ENCODE data around the gene DR1.

DR1 gene

DNA sequence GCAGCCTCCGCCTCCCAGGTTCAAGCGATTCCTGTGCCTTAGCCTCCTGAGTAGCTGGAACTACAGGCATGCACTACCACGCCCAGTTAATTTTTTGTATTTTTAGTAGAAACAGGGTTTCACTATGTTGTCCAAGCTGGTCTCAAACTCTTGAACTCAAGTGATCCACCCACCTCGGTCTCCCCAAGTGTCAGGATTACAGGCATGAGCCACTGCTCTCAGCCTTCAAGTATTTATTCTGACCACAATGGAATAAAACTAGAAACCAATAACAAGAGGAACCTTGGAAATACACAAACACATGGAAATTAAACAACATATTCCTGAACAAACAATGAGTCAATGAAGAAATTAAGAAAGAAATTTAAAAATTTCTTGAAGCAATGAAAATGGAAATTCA lies 32.7 kb upstream of the DR1 start:
- DNase-seq (ENCODE audit: low read depth in 2 of 2): no peak
- H3K4me3 ChIP-seq (replicated peaks in 1 of 2; ENCODE audit: low read depth in 2 of 2, low read length in 2 of 2): no peak overlapping the region
- TF ChIP-seq CTCF (IDR thresholded peaks at IDR 0.05; ENCODE audit: low read depth, low read length): no peak

DNA sequence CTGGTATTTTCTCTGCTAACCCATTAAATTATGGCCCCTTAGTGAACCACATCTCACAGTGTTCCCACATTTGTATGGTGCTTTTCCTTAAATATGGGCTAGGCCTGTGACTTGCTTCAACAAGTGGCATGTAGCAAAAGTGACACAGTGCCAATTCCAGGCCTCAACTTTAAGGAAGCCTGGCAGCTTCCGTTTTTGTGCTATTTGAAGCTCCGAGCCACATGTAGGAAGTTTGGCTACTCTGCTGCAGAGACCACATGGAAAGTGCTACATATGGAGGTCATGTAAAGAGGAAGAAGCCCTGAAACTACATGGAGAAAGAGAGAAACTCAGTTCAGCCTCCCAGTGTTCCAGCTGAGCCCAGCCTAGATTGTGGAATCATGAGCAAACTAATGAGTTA lies 28.5 kb upstream of the DR1 start:
- no peak for TF ChIP-seq CTCF (IDR thresholded peaks at IDR 0.05; ENCODE audit: low read depth, low read length)
- DNase-seq (ENCODE audit: low read depth in 2 of 2): no peak
- no peak overlapping the region for H3K4me3 ChIP-seq (replicated peaks in 1 of 2; ENCODE audit: low read depth in 2 of 2, low read length in 2 of 2)

GRCh38 chr1:93317943-93318342 lies 27.8 kb upstream of the DR1 start:
- no peak for TF ChIP-seq CTCF (IDR thresholded peaks at IDR 0.05; ENCODE audit: low read depth, low read length)
- no peak overlapping the region for H3K4me3 ChIP-seq (replicated peaks in 1 of 2; ENCODE audit: low read depth in 2 of 2, low read length in 2 of 2)
- no peak for DNase-seq (ENCODE audit: low read depth in 2 of 2)

GRCh38 chr1:93321720-93322119 lies 24.0 kb upstream of the DR1 start:
- no peak overlapping the region for H3K4me3 ChIP-seq (replicated peaks in 1 of 2; ENCODE audit: low read depth in 2 of 2, low read length in 2 of 2)
- DNase-seq (ENCODE audit: low read depth in 2 of 2): no peak
- TF ChIP-seq CTCF (IDR thresholded peaks at IDR 0.05; ENCODE audit: low read depth, low read length): no peak

GRCh38 chr1:93322349-93322748 lies 23.4 kb upstream of the DR1 start:
- TF ChIP-seq CTCF (IDR thresholded peaks at IDR 0.05; ENCODE audit: low read depth, low read length): no peak
- no peak overlapping the region for H3K4me3 ChIP-seq (replicated peaks in 1 of 2; ENCODE audit: low read depth in 2 of 2, low read length in 2 of 2)
- DNase-seq (ENCODE audit: low read depth in 2 of 2): no peak

DNA sequence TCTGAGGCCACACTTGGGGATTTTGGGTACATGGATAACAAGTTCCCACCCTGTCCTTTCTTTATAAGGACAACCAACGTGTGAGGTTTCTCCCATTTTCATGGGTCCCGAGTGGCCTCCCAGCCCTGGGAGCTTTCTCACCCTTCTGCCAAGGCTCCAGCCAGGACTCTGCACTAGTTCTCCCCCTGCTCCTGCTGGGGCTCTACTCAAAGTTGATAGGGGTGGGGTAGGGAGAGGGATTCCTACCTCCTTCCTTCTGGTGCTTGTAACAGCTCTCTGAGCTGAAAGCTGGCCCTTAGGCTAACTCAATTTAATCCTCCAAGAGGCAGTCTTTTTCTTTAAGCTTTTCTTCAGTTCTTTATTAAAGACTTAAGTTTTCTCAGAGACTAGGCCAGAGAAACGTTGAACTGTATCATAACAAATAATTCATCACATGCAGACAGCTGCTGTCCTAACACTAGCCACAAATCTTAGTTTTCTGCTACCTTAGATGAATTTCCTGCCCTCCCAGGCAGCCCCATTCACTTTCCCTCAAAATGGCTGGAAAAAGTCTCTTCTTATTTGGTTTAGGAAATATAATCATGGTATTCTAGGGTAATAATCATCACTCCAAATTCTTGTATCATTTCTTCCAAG lies 22.4 kb upstream of the DR1 start:
- DNase-seq (ENCODE audit: low read depth in 2 of 2): no peak
- H3K4me3 ChIP-seq (replicated peaks in 1 of 2; ENCODE audit: low read depth in 2 of 2, low read length in 2 of 2): no peak overlapping the region
- no peak for TF ChIP-seq CTCF (IDR thresholded peaks at IDR 0.05; ENCODE audit: low read depth, low read length)

Measured in cardiac fibroblast (primary cell).